K562 (cell line): ENCODE measurements around the gene LASP1. TPM values are rescaled to one million over a fixed set of nuclear protein-coding genes. Genes with fewer than 3 reads are reported as not detected.

Experiments used
- ATAC-seq: fragments of 200-7000 bp; cut with Tn5 transposase; 3 replicates; pipeline ENCODE4 v1.9.1; 2020; ENCODE audit warnings: moderate library complexity
- BruUV-seq: library from RNA; stranded (reverse); fragments of 400-500 nt; replicated peaks from 2 replicates; lab custom pipeline; 2021; lab: Mats Ljungman, UMichigan
- CTCF ChIA-PET: fragments of 300-600 bp; formaldehyde crosslinking; extraction: SDS; loops from one replicate; lab custom pipeline; 2021; ENCODE audit warnings: low intra/inter-chr PET ratio; lab: Yijun Ruan, JAX
- POLR2A ChIA-PET: fragments of 300-600, 350-650 bp; sonication (Branson Sonifier 250); formaldehyde crosslinking; extraction: SDS; loops from one replicate; lab custom pipeline; 2021; ENCODE audit warnings: antibody characterized with exemption, inconsistent platforms; lab: Yijun Ruan, JAX
- DNase-seq, 4 experiments: peaks; one replicate each; pipeline versions ENCODE4 v3.0.0 to v3.0.0-alpha.2; 2011 to 2018; ENCODE audit warnings: low spot score in 3 of 4, mixed read lengths in 3 of 4; ENCODE audit errors: extremely low read depth in 1 of 4
- FAIRE-seq: peaks from 2 replicates; lab custom pipeline; 2011; peaks lifted over from hg19 to GRCh38; lab: Jason Lieb, UNC
- H2AFZ ChIP-seq: 2 replicates; pipeline ENCODE4 v1.6.0; 2011; ENCODE audit warnings: low read depth, low read length, control low read depth, inconsistent platforms
- H3K27ac ChIP-seq: fragments of 200-600 bp; 3 replicates; pipeline ENCODE4 v1.8.0; 2011; ENCODE audit warnings: low read depth, mild to moderate bottlenecking, control low read depth, inconsistent platforms, low read length, moderate library complexity, mixed read lengths; ENCODE audit errors: extremely low read depth
- H3K27me3 ChIP-seq, 2 experiments: fragments of 300-600 bp in 1 of 2; 2 replicates in 1 of 2; 3 replicates in 1 of 2; pipeline versions ENCODE4 v1.6.0 to v1.8.0; 2011; ENCODE audit warnings: inconsistent platforms in 2 of 2, low read length in 2 of 2, mild to moderate bottlenecking in 1 of 2, mixed read lengths in 1 of 2, moderate library complexity in 1 of 2; ENCODE audit not compliant: control insufficient read depth in 2 of 2, insufficient read depth in 2 of 2
- H3K36me3 ChIP-seq: fragments of 300-600 bp; 3 replicates; pipeline ENCODE4 v1.8.0; 2011; ENCODE audit warnings: mild to moderate bottlenecking, low read length, inconsistent platforms; ENCODE audit not compliant: control insufficient read depth, insufficient read depth
- H3K4me1 ChIP-seq, 2 experiments: fragments of 200-600 bp in 1 of 2; replicated peaks in 1 of 2; 2 replicates in 1 of 2; 3 replicates in 1 of 2; pipeline versions ENCODE4 v1.5.1 to v1.8.0; 2011; ENCODE audit warnings: inconsistent platforms in 2 of 2, low read length in 2 of 2, mild to moderate bottlenecking in 1 of 2, mixed read lengths in 1 of 2, moderate library complexity in 1 of 2; ENCODE audit not compliant: control insufficient read depth in 2 of 2, insufficient read depth in 2 of 2
- H3K4me2 ChIP-seq: 2 replicates; pipeline ENCODE4 v1.6.1; 2011; ENCODE audit warnings: low read length, control low read depth, inconsistent platforms, mixed read lengths; ENCODE audit not compliant: insufficient read depth
- H3K4me3 ChIP-seq: fragments of 200-600 bp; sonication (generic), shearing (Covaris generic); 2 replicates; pipeline ENCODE4 v1.5.1; 2016; ENCODE audit warnings: control low read depth, inconsistent platforms
- H3K79me2 ChIP-seq: fragments of 200-600 bp; 3 replicates; pipeline ENCODE4 v1.8.0; 2011; ENCODE audit warnings: low read length, inconsistent platforms; ENCODE audit not compliant: control insufficient read depth, insufficient read depth
- H3K9ac ChIP-seq, 2 experiments: 2 replicates each; pipeline versions ENCODE4 v1.6.0 to v1.6.1; 2011; ENCODE audit warnings: low read depth in 2 of 2, low read length in 2 of 2, control low read depth in 1 of 2, inconsistent platforms in 1 of 2, mild to moderate bottlenecking in 1 of 2, mixed read lengths in 1 of 2; ENCODE audit not compliant: insufficient read depth in 1 of 2
- H3K9me1 ChIP-seq: one replicate; pipeline ENCODE4 v1.6.0; 2011; ENCODE audit warnings: inconsistent platforms, mild to moderate bottlenecking, low read length, moderate library complexity; ENCODE audit not compliant: control insufficient read depth, insufficient read depth
- H3K9me3 ChIP-seq: replicated peaks from 2 replicates; pipeline ENCODE4 v1.5.1; 2011; ENCODE audit warnings: low read depth, low read length, inconsistent platforms; ENCODE audit not compliant: control insufficient read depth, insufficient read depth
- H4K20me1 ChIP-seq: replicated peaks from 2 replicates; pipeline ENCODE4 v1.6.1; 2011; ENCODE audit warnings: low read length, inconsistent platforms, mixed read lengths; ENCODE audit not compliant: control insufficient read depth, insufficient read depth
- FIP1L1 ChIP-seq: fragments of 200-400 bp; formaldehyde crosslinking; IDR thresholded peaks from 2 replicates; pipeline ENCODE4 v1.6.1; 2018; ENCODE audit warnings: mild to moderate bottlenecking, low read depth, low read length; ENCODE audit not compliant: poor library complexity, severe bottlenecking
- FOXP1 ChIP-seq: sonication (generic); formaldehyde crosslinking; IDR thresholded peaks from 2 replicates; pipeline ENCODE4 v1.8.0; 2022; ENCODE audit warnings: mild to moderate bottlenecking, missing genetic modification reagents
- GTF2E2 ChIP-seq: fragments of 200-800 bp; sonication (Bioruptor generic); IDR thresholded peaks from 2 replicates; pipeline ENCODE4 v1.6.1; 2016; ENCODE audit warnings: missing genetic modification characterization, missing compliant biosample characterization
- HDAC8 ChIP-seq: fragments of 450-650 bp; IDR thresholded peaks from 2 replicates; pipeline ENCODE4 v1.6.1; 2016; ENCODE audit warnings: mild to moderate bottlenecking, missing genetic modification characterization, moderate library complexity, missing compliant biosample characterization
- HIVEP1 ChIP-seq: fragments of 250-450 bp; sonication (Bioruptor Pico); IDR thresholded peaks from 2 replicates; pipeline ENCODE4 v1.4.0; 2020; ENCODE audit warnings: mild to moderate bottlenecking
- HMGN3 ChIP-seq: IDR thresholded peaks from 2 replicates; pipeline ENCODE4 v1.6.1; 2011; ENCODE audit warnings: borderline replicate concordance, low read depth, mild to moderate bottlenecking, mixed read lengths, low read length; ENCODE audit not compliant: insufficient read length; ENCODE audit errors: extremely low read depth
- ILF3 ChIP-seq: fragments of 450-650 bp; IDR thresholded peaks from 2 replicates; pipeline ENCODE4 v1.6.1; 2018; ENCODE audit warnings: antibody characterized with exemption, mild to moderate bottlenecking, moderate library complexity, borderline replicate concordance
- KDM1A ChIP-seq, 2 experiments: fragments of 450-650 bp; IDR thresholded peaks; 2 replicates each; pipeline ENCODE4 v1.6.1; 2016; ENCODE audit warnings: mild to moderate bottlenecking in 2 of 2
- KLF10 ChIP-seq: fragments of 250-450 bp; sonication (Bioruptor Pico); IDR thresholded peaks from 2 replicates; pipeline ENCODE4 v1.6.1; 2021; ENCODE audit warnings: matching md5 sums
- POLR2A ChIP-seq: fragments of 450-650 bp; conservative IDR thresholded peaks from 2 replicates; pipeline ENCODE4 v1.6.1; 2016
- RBFOX2 ChIP-seq: fragments of 200-400 bp; formaldehyde crosslinking; IDR thresholded peaks from 2 replicates; pipeline ENCODE4 v1.6.1; 2017; ENCODE audit warnings: low read depth, mild to moderate bottlenecking, low read length, moderate library complexity
- RBM25 ChIP-seq: fragments of 200-400 bp; formaldehyde crosslinking; IDR thresholded peaks from 2 replicates; pipeline ENCODE4 v1.6.1; 2018; ENCODE audit warnings: low read length, low read depth, moderate library complexity; ENCODE audit not compliant: severe bottlenecking
- XRCC5 ChIP-seq: fragments of 200-400 bp; formaldehyde crosslinking; IDR thresholded peaks from 2 replicates; pipeline ENCODE4 v1.6.1; 2017; ENCODE audit warnings: low read depth, mild to moderate bottlenecking, low read length
- ZFP1 ChIP-seq: fragments of 450-650 bp; formaldehyde crosslinking; IDR thresholded peaks from 2 replicates; pipeline ENCODE4 v1.4.0; 2020; ENCODE audit warnings: mild to moderate bottlenecking, mixed read lengths
- ZFP36 ChIP-seq: fragments of 150-350 bp; IDR thresholded peaks from 2 replicates; pipeline ENCODE4 v1.6.1; 2018; ENCODE audit warnings: low read length, low read depth; ENCODE audit not compliant: partially characterized antibody
- ZNF175 ChIP-seq: fragments of 200-800 bp; sonication (Bioruptor generic); IDR thresholded peaks from 2 replicates; pipeline ENCODE4 v1.6.1; 2016; ENCODE audit warnings: low read depth, mild to moderate bottlenecking, missing genetic modification characterization, missing compliant biosample characterization
- WGBS: fragments of 100-300 bp; shearing (Covaris generic); methylation state at CpG from one replicate; pipeline ENCODE4 v1.1.6; 2016; ENCODE audit warnings: low coverage, mixed read lengths; ENCODE audit not compliant: insufficient coverage; ENCODE audit errors: missing lambda C conversion rate; 5-methylcytosine and 5-hydroxymethylcytosine counted together
- in situ Hi-C: fragments of 300-500 bp; cut with MboI; formaldehyde crosslinking; loops from 4 replicates; pipeline ENCODE4 v1.15.0; 2018; ENCODE audit warnings: inconsistent platforms, mixed read lengths
- intact Hi-C: fragments of 100-400 bp; cut with micrococcal nuclease; formaldehyde crosslinking; loops from 2 replicates; pipeline ENCODE4 v1.14.2; 2022
- polyA plus RNA-seq, 8 experiments: library from polyadenylated mRNA; depleted of rRNA in 4 of 8; stranded (reverse) in 5 of 8; unstranded in 3 of 8; fragments of >200 nt; fragmentation: Nextera tagmentation in 2 of 8; fragmentation: Illumina TruSeq in 1 of 8; extraction: Ambion mirVana in 2 of 8; extraction: Trizol in 1 of 8; gene quantifications; 2 replicates each; pipeline versions ENCODE4 v1.2.1 to v1.2.3, GENCODE V29; 2011 to 2014; ENCODE audit warnings: inconsistent platforms in 1 of 8, missing spikeins in 1 of 8
- total RNA-seq, 7 experiments: library from RNA; depleted of rRNA in 6 of 7; stranded (reverse); fragments of >200 nt in 6 of 7; fragmentation: Illumina TruSeq in 2 of 7; extraction: Trizol in 2 of 7; gene quantifications; 2 replicates each; pipeline versions ENCODE4 v1.2.1 to v1.2.3, GENCODE V29; 2011 to 2021; ENCODE audit warnings: low replicate concordance in 1 of 7

LASP1 gene
- total and polyA plus RNA-seq, 9 of the 15 experiments (the other 6 are each of a cell fraction or from before 2014, with no cell fraction given) = 23.0 to 125 (median 55.3) TPM

- TF ChIP-seq HMGN3 (no peak), ZNF175 (CRISPR knock-in tag) (no peak), XRCC5 (no peak), KDM1A (IDR thresholded peaks at IDR 0.05) (peak in 1 of 2 experiments; percentile 31; a peak in 1 of 4 replicates), FOXP1 (CRISPR knock-in tag) (no peak), HIVEP1 (CRISPR knock-in tag) (no peak), POLR2A (no peak), RBM25 (peak; percentile 54), ILF3 (no peak), ZFP1 (no peak), GTF2E2 (tag) (no peak), FIP1L1 (no peak), KLF10 (no peak)
- TF ChIP-seq, all 486 proteins: peak for 4
Measured at GRCh38 chr17:38888842-38889241, 19.0 kb downstream of the LASP1 start (continued).

- CTCF ChIA-PET = no interaction called here
- H3K4me3 ChIP-seq = no peak overlapping the region
- H3K36me3 ChIP-seq = peaks cover 89% of the 10 kb centered on the region; the same call in 2 of the 3 replicates
- no peak for DNase-seq
- no peak overlapping the region for H3K27ac ChIP-seq
- in situ Hi-C loops (no loop called here), intact Hi-C loops (no loop called here)
- BruUV-seq = no TSS peak
- no peak overlapping the region for H3K4me2 ChIP-seq
- no peaks in the 10 kb centered on the region for H3K27me3 ChIP-seq
- H3K9ac ChIP-seq = peak overlapping the region in 1 of 2 experiments; percentile 77; a peak in 2 of 4 replicates
- peaks cover 34% of the 10 kb centered on the region for H4K20me1 ChIP-seq
- H3K79me2 ChIP-seq = peaks cover 17% of the 10 kb centered on the region; the same call in 2 of the 3 replicates
- no peaks in the 10 kb centered on the region for H3K9me3 ChIP-seq
- H2AFZ ChIP-seq = no peak overlapping the region
- peaks cover 6% of the 10 kb centered on the region for H3K9me1 ChIP-seq
- peaks cover 20 to 30% of the 10 kb centered on the region in 2 experiments; a peak in 4 of 5 replicates for H3K4me1 ChIP-seq
- no peak for FAIRE-seq
- 86% methylated on average over 12 of the region's 12 CpGs for WGBS
- POLR2A ChIA-PET = no interaction called here
- ATAC-seq = no peak
- no peak for TF ChIP-seq HDAC8 (tag)
- 0 out of 2 replicates have a peak, but pooled peaks have one; percentile 6 for TF ChIP-seq RBFOX2
- TF ChIP-seq ZFP36 = peak; percentile 85
Measured at GRCh38 chr17:38889745-38890409, 20.0 kb downstream of the LASP1 start.
